ENCODE results near the gene RETREG1. TPM values are rescaled to one million over a fixed set of nuclear protein-coding genes. Genes with fewer than 3 reads are reported as not detected.

The RETREG1 gene
- total and polyA plus RNA-seq, 2 experiments from 2014 or later, result 2.3 to 3.6 TPM

- Mint-ChIP-seq H3K4me1 (no peaks in the 10 kb centered on the region), H3K27ac (no peak overlapping the region), H3K9me3 (no peaks in the 10 kb centered on the region)
These were observed 130.1 kb downstream of the RETREG1 start for GRCh38 chr5:16486711-16487111.

More at GRCh38 chr5:16486711-16487111, 130.1 kb downstream of the RETREG1 start:
- H3K27me3 Mint-ChIP-seq (ENCODE audit: insufficient read depth, low read depth, poor library complexity), result peaks cover 1% of the 10 kb centered on the region
- no peak for TF ChIP-seq JUNB (IDR thresholded peaks at IDR 0.05; ENCODE audit: unreplicated experiment)
- TF ChIP-seq ZNF462 (CRISPR knock-in tag; IDR thresholded peaks at IDR 0.05), result no peak
- TF ChIP-seq REST (IDR thresholded peaks at IDR 0.05; ENCODE audit: unreplicated experiment), result no peak
- no peak for TF ChIP-seq EZH2phosphoT487 (IDR thresholded peaks at IDR 0.05; ENCODE audit: unreplicated experiment)
- no peak for TF ChIP-seq ZNF331 (CRISPR knock-in tag; IDR thresholded peaks at IDR 0.05; ENCODE audit: low read depth)
- TF ChIP-seq ZNF114 (CRISPR knock-in tag; IDR thresholded peaks at IDR 0.05), result no peak
- no peak for TF ChIP-seq NANOG (IDR thresholded peaks at IDR 0.05; ENCODE audit: borderline replicate concordance)
- TF ChIP-seq CREB1 (CRISPR knock-in tag; IDR thresholded peaks at IDR 0.05; ENCODE audit: low read depth), result no peak
- TF ChIP-seq POLR2AphosphoS5 (IDR thresholded peaks at IDR 0.05; ENCODE audit: low read depth), result no peak
- no peak for TF ChIP-seq STAT1 (IDR thresholded peaks at IDR 0.05; ENCODE audit: unreplicated experiment)
- no peak for TF ChIP-seq CTCF (conservative IDR thresholded peaks at IDR 0.05; ENCODE audit: low read depth in 2 of 2)
- no peak for TF ChIP-seq ETS1 (IDR thresholded peaks at IDR 0.05)
- TF ChIP-seq EZH2 (IDR thresholded peaks at IDR 0.05; ENCODE audit: low read depth, unreplicated experiment), result no peak
- Histone ChIP-seq H3F3A (replicated peaks; ENCODE audit: low read depth) (no peaks in the 10 kb centered on the region), H3K27me3 (ENCODE audit: insufficient read depth) (no peaks in the 10 kb centered on the region), H3K4me1 (ENCODE audit: insufficient read depth) (no peaks in the 10 kb centered on the region), H4K20me1 (replicated peaks; ENCODE audit: insufficient read depth) (no peaks in the 10 kb centered on the region), H3K4me3 (no peak overlapping the region), H3K36me3 (ENCODE audit: insufficient read depth) (no peaks in the 10 kb centered on the region), H3K27ac (ENCODE audit: low read depth) (no peak overlapping the region), H3K4me2 (no peak overlapping the region), H3K9me2 (ENCODE audit: insufficient read depth) (no peaks in the 10 kb centered on the region), H3K79me2 (replicated peaks; ENCODE audit: insufficient read depth) (no peaks in the 10 kb centered on the region), H2AFZ (no peak overlapping the region)
- H3K36me3 Mint-ChIP-seq (ENCODE audit: low read depth), result no peaks in the 10 kb centered on the region
- no peak overlapping the region for H3K4me3 Mint-ChIP-seq
- ATAC-seq, result no peak
- no peak for DNase-seq (ENCODE audit: low spot score)

All from GM23338 (cell line).